ENCODE data around the gene BAG5. TPM values are rescaled to one million over a fixed set of nuclear protein-coding genes. Genes with fewer than 3 reads are reported as not detected.

BAG5 gene
- total RNA-seq, 2 experiments from 2014 or later: 28.8 to 29.6 TPM

- no peaks in the 10 kb centered on the region for H3K27me3 Mint-ChIP-seq
- H3K4me3 Mint-ChIP-seq: no peak overlapping the region
- no peak for DNase-seq
- no peaks in the 10 kb centered on the region for H3K9me3 Mint-ChIP-seq
- ATAC-seq: no peak
- POLR2A ChIA-PET: interaction anchor here (1.7 kb wide), 1 partner anchor 17 kb away, joined by 4 read pairs; the partner anchor contains the start of gene BAG5
- CTCF ChIA-PET: no interaction called here
- intact Hi-C loops (cut with micrococcal nuclease): no loop called here
- H3K36me3 Mint-ChIP-seq (ENCODE audit: low read depth): peaks cover 13% of the 10 kb centered on the region
- no peak for TF ChIP-seq CTCF (IDR thresholded peaks at IDR 0.05)
- no peak overlapping the region for H3K27ac Mint-ChIP-seq
- H3K4me1 Mint-ChIP-seq (ENCODE audit: low read depth): no peaks in the 10 kb centered on the region
Observed at GRCh38 chr14:103578401-103579075, 16.1 kb upstream of the BAG5 start.

GRCh38 chr14:103576371-103577024, 14.0 kb upstream of the BAG5 start:
- CTCF ChIA-PET: no interaction called here
- peaks cover 14% of the 10 kb centered on the region for H3K36me3 Mint-ChIP-seq (ENCODE audit: low read depth)
- DNase-seq (no peak), ATAC-seq (no peak)
- H3K27me3 Mint-ChIP-seq: no peaks in the 10 kb centered on the region
- no peaks in the 10 kb centered on the region for H3K4me1 Mint-ChIP-seq (ENCODE audit: low read depth)
- intact Hi-C loops (cut with micrococcal nuclease): no loop called here
- POLR2A ChIA-PET: interaction anchor here (1.7 kb wide), 1 partner anchor 15 kb away, joined by 4 read pairs; the partner anchor contains the start of gene BAG5
- no peak overlapping the region for H3K4me3 Mint-ChIP-seq
- TF ChIP-seq CTCF (IDR thresholded peaks at IDR 0.05): no peak
- H3K27ac Mint-ChIP-seq: no peak overlapping the region
- H3K9me3 Mint-ChIP-seq: no peaks in the 10 kb centered on the region

GRCh38 chr14:103574707-103575285, 12.3 kb upstream of the BAG5 start:
- Mint-ChIP-seq H3K36me3 (ENCODE audit: low read depth) (peaks cover 14% of the 10 kb centered on the region), H3K27ac (no peak overlapping the region), H3K4me1 (ENCODE audit: low read depth) (no peaks in the 10 kb centered on the region), H3K9me3 (no peaks in the 10 kb centered on the region), H3K27me3 (no peaks in the 10 kb centered on the region), H3K4me3 (no peak overlapping the region)
- POLR2A ChIA-PET: interaction anchor here (0.6 kb wide), 1 partner anchor 12 kb away, joined by 3 read pairs; no protein-coding TSS in a partner anchor
- CTCF ChIA-PET: interaction anchor here (1.4 kb wide), 1 partner anchor 90 kb away, joined by 3 read pairs; no protein-coding TSS in a partner anchor
- intact Hi-C loops (cut with micrococcal nuclease): loop anchor here (5.0 kb wide), 1 partner anchor 103 kb away; no protein-coding TSS in a partner anchor
- DNase-seq (no peak), ATAC-seq (no peak)
- TF ChIP-seq CTCF (IDR thresholded peaks at IDR 0.05): no peak

GRCh38 chr14:103574104-103574503, 11.6 kb upstream of the BAG5 start:
- Mint-ChIP-seq H3K27ac (no peak overlapping the region), H3K9me3 (no peaks in the 10 kb centered on the region), H3K4me3 (no peak overlapping the region), H3K27me3 (no peaks in the 10 kb centered on the region), H3K4me1 (ENCODE audit: low read depth) (no peaks in the 10 kb centered on the region), H3K36me3 (ENCODE audit: low read depth) (peaks cover 14% of the 10 kb centered on the region)
- TF ChIP-seq CTCF (IDR thresholded peaks at IDR 0.05): no peak
- ATAC-seq (no peak), DNase-seq (no peak)
- POLR2A ChIA-PET: no interaction called here
- intact Hi-C loops (cut with micrococcal nuclease): loop anchor here (5.0 kb wide), 1 partner anchor 103 kb away; no protein-coding TSS in a partner anchor
- CTCF ChIA-PET: interaction anchor here (1.4 kb wide), 1 partner anchor 90 kb away, joined by 3 read pairs; no protein-coding TSS in a partner anchor
